Activated naive CD4-positive, alpha-beta T cell treated with anti-CD3 and anti-CD28 coated beads, Interleukin-2, amount 50 U/mL, for 24 hours (primary cell): ENCODE data around the gene TTBK1.

Experiments used
- H3K27ac Mint-ChIP-seq: one replicate; pipeline ENCODE4 v1.8.0; 2021; ENCODE audit warnings: mild to moderate bottlenecking, mixed read lengths
- H3K27me3 Mint-ChIP-seq: one replicate; pipeline ENCODE4 v1.8.0; 2021; ENCODE audit warnings: mixed read lengths
- H3K36me3 Mint-ChIP-seq: one replicate; pipeline ENCODE4 v1.8.0; 2021; ENCODE audit warnings: mixed read lengths
- H3K4me1 Mint-ChIP-seq: one replicate; pipeline ENCODE4 v1.8.0; 2021; ENCODE audit warnings: mixed read lengths
- H3K4me3 Mint-ChIP-seq: one replicate; pipeline ENCODE4 v1.8.0; 2021; ENCODE audit warnings: mild to moderate bottlenecking, mixed read lengths
- H3K9me3 Mint-ChIP-seq: one replicate; pipeline ENCODE4 v1.8.0; 2021; ENCODE audit warnings: mixed read lengths

Gene TTBK1

GRCh38 chr6:43308990-43309477 is 65.8 kb downstream of the TTBK1 start:
- peaks cover 9% of the 10 kb centered on the region for H3K4me1 Mint-ChIP-seq
- H3K36me3 Mint-ChIP-seq = no peaks in the 10 kb centered on the region
- no peaks in the 10 kb centered on the region for H3K27me3 Mint-ChIP-seq
- H3K27ac Mint-ChIP-seq = no peak overlapping the region
- no peaks in the 10 kb centered on the region for H3K9me3 Mint-ChIP-seq
- H3K4me3 Mint-ChIP-seq = peak overlapping the region; percentile 84

- Mint-ChIP-seq H3K27ac (no peak overlapping the region), H3K27me3 (no peaks in the 10 kb centered on the region), H3K4me1 (peaks cover 9% of the 10 kb centered on the region), H3K9me3 (no peaks in the 10 kb centered on the region), H3K36me3 (no peaks in the 10 kb centered on the region), H3K4me3 (no peak overlapping the region)
Observed at GRCh38 chr6:43310134-43310533, 66.9 kb downstream of the TTBK1 start.

- H3K9me3 Mint-ChIP-seq = no peaks in the 10 kb centered on the region
- peaks cover 9% of the 10 kb centered on the region for H3K4me1 Mint-ChIP-seq
- no peak overlapping the region for H3K4me3 Mint-ChIP-seq
Observed at GRCh38 chr6:43310624-43311023, 67.3 kb downstream of the TTBK1 start.

GRCh38 chr6:43311666-43312065 is 68.4 kb downstream of the TTBK1 start:
- H3K36me3 Mint-ChIP-seq = no peaks in the 10 kb centered on the region
- H3K4me1 Mint-ChIP-seq = peaks cover 9% of the 10 kb centered on the region
- no peak overlapping the region for H3K4me3 Mint-ChIP-seq
- no peaks in the 10 kb centered on the region for H3K9me3 Mint-ChIP-seq
- no peaks in the 10 kb centered on the region for H3K27me3 Mint-ChIP-seq
- no peak overlapping the region for H3K27ac Mint-ChIP-seq

More at GRCh38 chr6:43310624-43311023, 67.3 kb downstream of the TTBK1 start:
- Mint-ChIP-seq H3K36me3 (no peaks in the 10 kb centered on the region), H3K27me3 (no peaks in the 10 kb centered on the region), H3K27ac (no peak overlapping the region)

GRCh38 chr6:43313813-43314212 is 70.5 kb downstream of the TTBK1 start:
- Mint-ChIP-seq H3K4me1 (peaks cover 6% of the 10 kb centered on the region), H3K27ac (no peak overlapping the region), H3K27me3 (no peaks in the 10 kb centered on the region), H3K4me3 (no peak overlapping the region), H3K36me3 (peaks cover 3% of the 10 kb centered on the region), H3K9me3 (no peaks in the 10 kb centered on the region)

- Mint-ChIP-seq H3K4me3 (no peak overlapping the region), H3K27me3 (no peaks in the 10 kb centered on the region), H3K36me3 (peaks cover 7% of the 10 kb centered on the region), H3K4me1 (no peaks in the 10 kb centered on the region), H3K27ac (no peak overlapping the region), H3K9me3 (no peaks in the 10 kb centered on the region)
Observed at GRCh38 chr6:43318011-43318410, 74.7 kb downstream of the TTBK1 start.

- Mint-ChIP-seq H3K27me3 (no peaks in the 10 kb centered on the region), H3K36me3 (peaks cover 17% of the 10 kb centered on the region), H3K27ac (no peak overlapping the region)
Observed at GRCh38 chr6:43325876-43326275, 82.6 kb downstream of the TTBK1 start.

GRCh38 chr6:43328528-43328927 is 85.2 kb downstream of the TTBK1 start:
- H3K4me3 Mint-ChIP-seq = no peak overlapping the region
- no peaks in the 10 kb centered on the region for H3K27me3 Mint-ChIP-seq
- peaks cover 17% of the 10 kb centered on the region for H3K4me1 Mint-ChIP-seq

More at GRCh38 chr6:43325876-43326275, 82.6 kb downstream of the TTBK1 start:
- H3K4me3 Mint-ChIP-seq = no peak overlapping the region
- no peaks in the 10 kb centered on the region for H3K9me3 Mint-ChIP-seq
- H3K4me1 Mint-ChIP-seq = peaks cover under 1% of the 10 kb centered on the region

GRCh38 chr6:43331470-43331869 is 88.2 kb downstream of the TTBK1 start:
- Mint-ChIP-seq H3K4me3 (no peak overlapping the region), H3K27me3 (no peaks in the 10 kb centered on the region), H3K27ac (peak overlapping the region; percentile 71), H3K36me3 (peaks cover 7% of the 10 kb centered on the region), H3K9me3 (no peaks in the 10 kb centered on the region), H3K4me1 (peaks cover 28% of the 10 kb centered on the region)

More at GRCh38 chr6:43328528-43328927, 85.2 kb downstream of the TTBK1 start:
- H3K27ac Mint-ChIP-seq = no peak overlapping the region
- H3K36me3 Mint-ChIP-seq = peaks cover 12% of the 10 kb centered on the region
- no peaks in the 10 kb centered on the region for H3K9me3 Mint-ChIP-seq

- peak overlapping the region; percentile 40 for H3K4me3 Mint-ChIP-seq
- H3K4me1 Mint-ChIP-seq = peaks cover 28% of the 10 kb centered on the region
- H3K36me3 Mint-ChIP-seq = peaks cover 7% of the 10 kb centered on the region
- no peaks in the 10 kb centered on the region for H3K27me3 Mint-ChIP-seq
- H3K27ac Mint-ChIP-seq = peak overlapping the region; percentile 9
- H3K9me3 Mint-ChIP-seq = no peaks in the 10 kb centered on the region
Observed at GRCh38 chr6:43331891-43332290, 88.6 kb downstream of the TTBK1 start.

- no peaks in the 10 kb centered on the region for H3K27me3 Mint-ChIP-seq
- H3K4me1 Mint-ChIP-seq = peaks cover 36% of the 10 kb centered on the region
- no peaks in the 10 kb centered on the region for H3K9me3 Mint-ChIP-seq
- H3K36me3 Mint-ChIP-seq = peaks cover 3% of the 10 kb centered on the region
- peak overlapping the region; percentile 17 for H3K27ac Mint-ChIP-seq
- no peak overlapping the region for H3K4me3 Mint-ChIP-seq
Observed at GRCh38 chr6:43334466-43335095, 91.3 kb downstream of the TTBK1 start.

GRCh38 chr6:43335469-43335868 is 92.2 kb downstream of the TTBK1 start:
- H3K36me3 Mint-ChIP-seq = peaks cover 7% of the 10 kb centered on the region
- H3K27me3 Mint-ChIP-seq = no peaks in the 10 kb centered on the region
- no peak overlapping the region for H3K4me3 Mint-ChIP-seq
- no peaks in the 10 kb centered on the region for H3K9me3 Mint-ChIP-seq
- no peak overlapping the region for H3K27ac Mint-ChIP-seq
- peaks cover 36% of the 10 kb centered on the region for H3K4me1 Mint-ChIP-seq

GRCh38 chr6:43336382-43336781 is 93.1 kb downstream of the TTBK1 start:
- Mint-ChIP-seq H3K4me3 (no peak overlapping the region), H3K9me3 (no peaks in the 10 kb centered on the region), H3K4me1 (peaks cover 31% of the 10 kb centered on the region), H3K36me3 (peaks cover 14% of the 10 kb centered on the region), H3K27me3 (no peaks in the 10 kb centered on the region), H3K27ac (no peak overlapping the region)
